ENCODE results near the gene MAEA.

MAEA gene

DNA sequence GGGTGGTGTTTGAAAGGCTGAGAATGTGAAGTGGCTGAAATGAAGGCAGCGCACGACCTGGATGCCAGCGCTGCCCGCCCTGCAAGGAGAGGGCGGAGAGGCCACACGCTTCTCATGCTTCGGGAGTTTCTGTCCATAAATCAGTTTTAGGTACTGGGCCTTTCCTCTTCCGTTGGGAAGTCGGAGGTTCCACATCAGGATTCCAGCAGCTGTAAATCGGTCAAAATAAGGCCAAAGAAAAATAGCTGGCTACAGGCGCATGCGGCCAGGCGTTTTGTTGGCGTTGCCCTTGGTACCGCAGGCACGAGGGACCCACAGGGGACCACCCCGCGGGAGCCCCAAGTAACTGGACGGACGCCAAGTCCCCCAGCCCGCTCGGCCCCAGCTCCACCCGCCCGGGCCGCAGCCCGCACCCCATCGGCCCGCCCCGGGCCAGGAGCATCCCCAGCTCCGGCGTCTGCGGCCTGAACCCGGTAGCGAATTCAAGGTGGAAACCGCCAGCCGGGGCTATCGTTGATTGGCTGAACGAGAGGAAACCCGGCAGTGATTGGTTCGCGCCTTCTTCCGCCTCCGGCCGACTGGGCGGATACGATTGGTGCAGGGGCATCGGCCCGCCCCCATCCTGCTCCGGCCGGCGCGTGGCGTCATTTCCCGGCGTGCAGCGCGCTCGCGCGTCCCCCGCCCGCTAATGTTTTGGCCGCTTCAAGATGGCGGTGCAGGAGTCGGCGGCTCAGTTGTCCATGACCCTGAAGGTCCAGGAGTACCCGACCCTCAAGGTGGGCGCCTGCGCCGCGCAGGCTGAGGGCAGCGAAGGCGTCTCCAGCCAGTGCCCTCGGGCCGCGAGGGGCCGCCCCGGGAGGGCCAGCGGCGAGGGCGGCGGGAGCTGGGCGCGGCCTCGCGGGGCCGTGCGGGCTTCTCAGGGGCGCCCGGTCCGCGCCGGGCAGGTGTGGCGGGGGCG, at the start of gene MAEA:
MAEA (plus strand) TSS at position 685 of the 958 bp plus-strand sequence; CDS start at position 708, 23 bp downstream.
- in situ Hi-C loops (cut with MboI; ENCODE audit: low sequenced_read_pairs), result no loop called here

GRCh38 chr4:1239950-1240307, 49.8 kb upstream of the MAEA start:
- in situ Hi-C loops (cut with MboI; ENCODE audit: low sequenced_read_pairs), result no loop called here

GRCh38 chr4:1240721-1241465, 48.8 kb upstream of the MAEA start:
- in situ Hi-C loops (cut with MboI; ENCODE audit: low sequenced_read_pairs), result no loop called here

- in situ Hi-C loops (cut with MboI; ENCODE audit: low sequenced_read_pairs), result no loop called here
Measured at GRCh38 chr4:1241466-1241935, 48.2 kb upstream of the MAEA start.

- in situ Hi-C loops (cut with MboI; ENCODE audit: low sequenced_read_pairs), result no loop called here
Measured at GRCh38 chr4:1241936-1242505, 47.7 kb upstream of the MAEA start.

- in situ Hi-C loops (cut with MboI; ENCODE audit: low sequenced_read_pairs), result no loop called here
Measured at GRCh38 chr4:1242506-1243450, 46.9 kb upstream of the MAEA start.

- in situ Hi-C loops (cut with MboI; ENCODE audit: low sequenced_read_pairs), result no loop called here
Measured at GRCh38 chr4:1243451-1244080, 46.1 kb upstream of the MAEA start.

- in situ Hi-C loops (cut with MboI; ENCODE audit: low sequenced_read_pairs), result no loop called here
Measured at GRCh38 chr4:1244081-1244977, 45.4 kb upstream of the MAEA start.

DNA sequence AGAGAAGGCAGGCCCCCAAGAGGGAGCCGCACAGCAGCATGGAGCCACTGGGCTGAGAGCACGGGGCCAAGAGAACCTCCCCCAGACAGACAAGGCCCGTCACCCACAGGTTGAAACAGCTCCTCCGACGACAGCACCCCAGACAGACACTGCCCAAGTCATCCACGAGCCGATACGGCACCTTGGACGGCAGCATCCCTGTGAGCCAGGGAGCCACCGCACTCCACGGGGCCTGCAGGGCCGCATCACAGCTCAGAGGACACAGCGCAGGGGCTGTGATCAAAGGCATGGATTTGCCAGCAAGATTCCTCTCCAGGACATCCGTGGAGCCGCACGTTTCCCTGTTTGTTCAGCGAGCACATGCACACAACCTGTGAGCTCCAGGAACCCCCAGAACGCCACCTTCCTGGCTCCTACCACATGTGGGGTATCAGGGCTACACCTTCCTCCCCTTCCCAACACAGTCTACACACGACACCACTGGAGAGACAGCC, 44.7 kb upstream of the MAEA start:
- in situ Hi-C loops (cut with MboI; ENCODE audit: low sequenced_read_pairs), result no loop called here

- in situ Hi-C loops (cut with MboI; ENCODE audit: low sequenced_read_pairs), result no loop called here
Measured at GRCh38 chr4:1245481-1246051, 44.1 kb upstream of the MAEA start.

DNA sequence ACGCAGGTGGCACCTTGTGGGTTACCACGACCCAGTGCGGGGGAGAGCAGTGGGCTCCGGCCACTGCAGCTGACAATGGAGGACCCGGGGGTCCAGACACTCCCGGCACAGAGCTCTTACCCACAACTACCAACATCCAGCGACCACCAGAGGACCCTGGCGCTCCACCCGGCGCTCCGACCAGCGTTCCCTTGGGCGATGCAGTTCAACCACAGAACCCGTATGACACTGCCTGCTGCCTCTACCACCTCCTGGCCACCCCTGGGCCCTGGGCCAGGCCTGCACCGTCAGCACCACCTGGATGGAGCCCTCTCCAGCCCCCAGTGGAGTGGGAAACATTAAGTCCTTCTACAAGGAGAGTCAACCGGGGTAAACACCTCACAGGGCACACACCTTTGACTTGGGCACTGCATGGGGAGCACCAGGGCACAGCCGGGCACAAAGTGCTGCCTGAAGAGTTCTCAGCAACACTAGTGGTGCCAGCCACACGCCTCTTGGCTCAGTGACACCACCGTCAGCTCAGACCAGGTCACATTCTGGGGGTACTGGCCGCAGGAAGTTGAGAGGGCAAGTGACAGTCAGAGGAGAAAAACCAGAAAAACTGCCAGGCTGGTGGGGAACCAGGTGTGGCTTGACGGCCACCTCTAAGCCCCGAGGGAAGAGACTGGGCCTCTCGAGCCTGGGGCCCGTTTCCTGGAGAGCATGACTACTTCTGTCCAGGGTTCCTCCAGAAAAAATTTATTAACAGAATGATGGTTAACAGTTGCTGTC, 43.4 kb upstream of the MAEA start:
- in situ Hi-C loops (cut with MboI; ENCODE audit: low sequenced_read_pairs), result no loop called here

- in situ Hi-C loops (cut with MboI; ENCODE audit: low sequenced_read_pairs), result no loop called here
Measured at GRCh38 chr4:1246901-1247863, 42.5 kb upstream of the MAEA start.

- in situ Hi-C loops (cut with MboI; ENCODE audit: low sequenced_read_pairs), result no loop called here
Measured at GRCh38 chr4:1247864-1248244, 41.8 kb upstream of the MAEA start.

GRCh38 chr4:1248245-1249147, 41.2 kb upstream of the MAEA start, which contains the start of gene CTBP1:
Gene CTBP1, minus strand, starts transcription at chr4:1249130. Its CDS starts 7,799 bp downstream, at chr4:1241331.
- in situ Hi-C loops (cut with MboI; ENCODE audit: low sequenced_read_pairs), result no loop called here

- in situ Hi-C loops (cut with MboI; ENCODE audit: low sequenced_read_pairs), result no loop called here
Measured at GRCh38 chr4:1249148-1249730, 40.5 kb upstream of the MAEA start.

Measured in HL-60/S4 (cell line).